HG02981 (cell line): ENCODE results near the gene AK9.

Source experiments
- ATAC-seq: cut with Tn5 transposase; IDR thresholded peaks from one replicate; pipeline ENCODE4 v1.9.1; 2021; ENCODE audit warnings: mild to moderate bottlenecking, moderate library complexity; ENCODE audit not compliant: unreplicated experiment

The AK9 gene

DNA sequence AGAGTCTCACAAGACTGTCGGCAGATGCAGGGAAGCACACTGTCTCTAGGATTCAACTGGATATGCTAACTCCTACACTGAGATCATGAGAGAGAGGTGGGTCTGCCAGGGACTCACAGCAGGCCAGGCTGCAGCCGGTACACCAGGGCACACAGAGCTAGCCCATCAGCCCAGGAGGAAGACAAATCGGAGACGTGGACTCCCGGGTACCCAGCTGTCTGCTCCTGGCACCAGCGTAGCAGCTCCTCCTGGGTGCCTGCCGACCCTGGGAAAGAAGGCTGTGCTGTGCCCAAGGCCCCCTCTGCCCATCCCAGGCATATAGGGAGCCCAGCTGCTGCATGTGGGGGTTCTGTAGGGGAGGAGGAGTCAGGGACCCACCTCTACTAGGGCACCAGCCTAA, 242.4 kb downstream of the AK9 start:
- ATAC-seq: no peak

- no peak for ATAC-seq
These were observed 243.0 kb downstream of the AK9 start for GRCh38 chr6:109447878-109448555.

GRCh38 chr6:109447087-109447486, 243.9 kb downstream of the AK9 start:
- no peak for ATAC-seq

- ATAC-seq: no peak
These were observed 244.5 kb downstream of the AK9 start for GRCh38 chr6:109446541-109446940.

DNA sequence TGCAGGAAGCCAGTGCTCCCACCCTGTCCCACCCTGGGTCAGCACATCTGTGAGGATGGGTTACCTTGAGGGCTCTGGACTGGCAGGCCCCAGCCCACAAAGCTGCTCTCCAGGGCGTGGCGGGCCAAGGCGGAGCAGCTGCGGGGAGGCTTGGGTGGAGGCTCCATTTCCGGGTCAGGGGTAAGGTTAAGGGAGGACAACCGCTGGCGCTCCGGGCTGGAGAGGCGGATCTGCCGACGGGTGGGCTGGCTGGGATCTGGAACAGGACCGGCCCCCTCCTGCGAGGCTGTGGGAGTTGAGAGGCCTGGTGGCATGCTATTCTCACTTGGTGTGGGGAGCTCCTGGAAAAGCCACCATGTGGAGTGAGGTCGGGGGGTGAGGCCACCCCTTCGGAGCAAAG, 244.9 kb downstream of the AK9 start:
- ATAC-seq: no peak

GRCh38 chr6:109445382-109445781, 245.6 kb downstream of the AK9 start:
- ATAC-seq: no peak

GRCh38 chr6:109443425-109443950, 247.5 kb downstream of the AK9 start:
- ATAC-seq: no peak
